Left ventricle myocardium inferior (tissue), 1 donor: ENCODE results near the gene CRADD. TPM values are rescaled to one million over a fixed set of nuclear protein-coding genes. Genes with fewer than 3 reads are reported as not detected.
"Not testable (repeated sequence)": the region's sequence is repeated elsewhere in the genome, so short reads cannot be mapped to it uniquely, and the experiment has no call there.

ENCODE experiments used
- DNase-seq: peaks from one replicate; pipeline ENCODE4 v3.0.0-alpha.2; 2020
- H3K27ac ChIP-seq: fragments of 200-600 bp; replicated peaks from 2 replicates; pipeline ENCODE4 v1.8.0; 2021
- H3K27me3 ChIP-seq: fragments of 200-600 bp; 2 replicates; pipeline ENCODE4 v1.8.0; 2021; ENCODE audit warnings: low read depth
- H3K36me3 ChIP-seq: fragments of 200-600 bp; 2 replicates; pipeline ENCODE4 v1.8.0; 2021
- H3K4me1 ChIP-seq: fragments of 200-600 bp; 2 replicates; pipeline ENCODE4 v1.8.0; 2021
- H3K4me3 ChIP-seq: fragments of 200-600 bp; 2 replicates; pipeline ENCODE4 v1.8.0; 2021; ENCODE audit warnings: mild to moderate bottlenecking, moderate library complexity
- H3K9me3 ChIP-seq: fragments of 200-600 bp; replicated peaks from 2 replicates; pipeline ENCODE4 v1.8.0; 2021
- CTCF ChIP-seq: fragments of 200-600 bp; IDR thresholded peaks from 2 replicates; pipeline ENCODE4 v1.8.0; 2021; ENCODE audit warnings: antibody characterized with exemption, mild to moderate bottlenecking, borderline replicate concordance
- intact Hi-C: fragments of 100-400 bp; cut with micrococcal nuclease; formaldehyde crosslinking; loops from one replicate; pipeline ENCODE4 v1.11.0; 2022
- total RNA-seq: library from RNA; stranded (reverse); fragmentation: NEBNext Ultra II Directional; extraction: Animal tissue kit (Norgen Biotek cat#: 25700); gene quantifications from one replicate; pipeline ENCODE4 v1.2.1, GENCODE V29; 2021
- donor health status: DM: no; HTN: yes; CAD: no; lungs with severe emphysema.

Gene CRADD
- total RNA-seq, 1 donor from 2014 or later, result 46.4 TPM

DNA sequence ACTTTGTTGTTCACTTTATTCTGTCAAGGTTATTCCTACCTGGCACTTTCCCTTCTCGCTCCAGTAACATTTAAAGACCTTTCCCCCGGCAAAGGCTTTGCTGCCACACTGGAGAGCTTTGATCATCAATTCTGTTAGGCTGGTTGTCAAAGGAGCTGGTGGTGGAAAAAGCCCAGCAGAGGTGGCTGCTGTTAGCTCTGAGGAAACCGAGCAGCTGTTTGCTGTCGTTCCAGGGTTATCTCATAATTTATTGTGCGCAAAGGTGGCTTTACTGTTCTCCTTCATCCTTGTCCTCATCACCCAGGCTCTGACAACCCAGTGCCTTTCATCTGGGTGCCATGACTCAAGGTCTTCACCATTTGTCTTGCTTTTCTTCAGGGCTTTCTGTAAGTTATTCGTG lies 38.2 kb upstream of the CRADD start:
- intact Hi-C loops, result no loop called here
- no peaks in the 10 kb centered on the region for H3K4me1 ChIP-seq
- H3K27me3 ChIP-seq, result no peaks in the 10 kb centered on the region
- H3K4me3 ChIP-seq, result no peak overlapping the region
- no peaks in the 10 kb centered on the region for H3K9me3 ChIP-seq
- H3K36me3 ChIP-seq, result no peaks in the 10 kb centered on the region
- no peak for TF ChIP-seq CTCF
- no peak for DNase-seq
- no peak overlapping the region for H3K27ac ChIP-seq

GRCh38 chr12:93639406-93639805 lies 37.8 kb upstream of the CRADD start:
- no peak for DNase-seq
- H3K4me1 ChIP-seq, result no peaks in the 10 kb centered on the region
- TF ChIP-seq CTCF, result no peak
- H3K27ac ChIP-seq, result no peak overlapping the region
- intact Hi-C loops, result no loop called here
- H3K36me3 ChIP-seq, result no peaks in the 10 kb centered on the region
- no peaks in the 10 kb centered on the region for H3K9me3 ChIP-seq
- no peaks in the 10 kb centered on the region for H3K27me3 ChIP-seq
- no peak overlapping the region for H3K4me3 ChIP-seq

DNA sequence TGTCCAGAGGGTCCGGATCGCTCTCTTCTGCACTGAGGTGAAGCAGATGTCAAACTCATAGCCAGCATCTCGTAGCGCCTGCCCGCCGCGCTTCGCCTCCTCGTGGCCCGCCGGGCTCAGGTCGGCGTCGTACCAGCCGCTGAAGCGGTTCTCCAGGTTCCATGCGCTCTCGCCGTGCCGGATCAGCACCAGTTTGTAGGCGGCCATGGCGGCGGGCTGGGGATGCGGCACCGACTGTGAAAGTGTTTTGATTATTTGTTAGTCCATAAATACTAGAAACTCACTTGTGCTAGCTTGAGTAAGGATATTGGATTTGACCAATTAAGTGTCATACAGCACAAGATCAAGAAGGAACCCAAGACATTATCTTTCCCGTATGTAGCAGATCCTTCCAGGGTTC lies 35.8 kb upstream of the CRADD start:
- H3K9me3 ChIP-seq, DNase-seq, H3K27me3 ChIP-seq, H3K4me1 ChIP-seq, H3K4me3 ChIP-seq, H3K36me3 ChIP-seq, H3K27ac ChIP-seq, intact Hi-C loops: not testable (repeated sequence)

- Histone ChIP-seq H3K27me3 (no peaks in the 10 kb centered on the region), H3K27ac (no peak overlapping the region), H3K36me3 (no peaks in the 10 kb centered on the region), H3K4me1 (no peaks in the 10 kb centered on the region), H3K9me3 (no peaks in the 10 kb centered on the region), H3K4me3 (no peak overlapping the region)
- TF ChIP-seq CTCF, result no peak
- DNase-seq, result no peak
- intact Hi-C loops, result no loop called here
Observed at GRCh38 chr12:93642751-93643150, 34.4 kb upstream of the CRADD start.

GRCh38 chr12:93645702-93646101 lies 31.5 kb upstream of the CRADD start:
- Histone ChIP-seq H3K4me1 (no peaks in the 10 kb centered on the region), H3K27me3 (no peaks in the 10 kb centered on the region), H3K4me3 (no peak overlapping the region), H3K36me3 (no peaks in the 10 kb centered on the region), H3K9me3 (no peaks in the 10 kb centered on the region), H3K27ac (no peak overlapping the region)
- DNase-seq, result no peak
- no peak for TF ChIP-seq CTCF
- intact Hi-C loops, result no loop called here

DNA sequence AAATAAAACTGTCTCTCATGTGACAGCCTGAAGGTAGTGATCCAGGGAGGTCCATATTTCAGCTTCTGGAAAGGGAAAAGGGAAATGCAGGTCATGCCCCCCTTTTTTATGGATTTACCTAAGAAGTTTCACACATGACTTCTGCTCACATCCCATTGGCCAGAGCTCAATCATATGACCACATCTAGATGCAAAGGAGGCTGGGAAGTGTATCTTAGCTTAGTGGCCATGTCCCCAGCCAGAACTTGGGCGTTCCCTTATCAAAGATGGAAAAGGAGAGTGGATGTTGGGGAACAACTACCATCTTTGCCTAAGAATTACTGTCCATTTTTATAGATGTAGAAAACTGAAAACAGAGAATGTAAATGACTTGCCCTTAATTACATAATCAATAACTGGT lies 26.5 kb upstream of the CRADD start:
- TF ChIP-seq CTCF, result no peak
- no peaks in the 10 kb centered on the region for H3K36me3 ChIP-seq
- H3K27me3 ChIP-seq, result no peaks in the 10 kb centered on the region
- H3K27ac ChIP-seq, result no peak overlapping the region
- H3K4me3 ChIP-seq, result no peak overlapping the region
- intact Hi-C loops, result no loop called here
- no peaks in the 10 kb centered on the region for H3K4me1 ChIP-seq
- DNase-seq, result no peak
- no peaks in the 10 kb centered on the region for H3K9me3 ChIP-seq
